Panc1 (cell line): ENCODE data around the gene IRF9.

Experiments
- CTCF ChIP-seq: fragments of 450-650 bp; IDR thresholded peaks from 2 replicates; pipeline ENCODE4 v1.5.1; 2017; ENCODE audit warnings: mild to moderate bottlenecking
- POLR2AphosphoS5 ChIP-seq: IDR thresholded peaks from 2 replicates; pipeline ENCODE4 v1.6.1; 2012; ENCODE audit warnings: mild to moderate bottlenecking, low read depth, low read length, moderate library complexity
- REST ChIP-seq, 2 experiments: IDR thresholded peaks; 2 replicates each; pipeline ENCODE4 v1.6.1; 2011 to 2012; ENCODE audit warnings: low read depth in 2 of 2, control low read depth in 1 of 2, low read length in 1 of 2, mild to moderate bottlenecking in 1 of 2, moderate library complexity in 1 of 2; ENCODE audit not compliant: insufficient read depth in 1 of 2
- SIN3A ChIP-seq: IDR thresholded peaks from 2 replicates; pipeline ENCODE4 v1.6.1; 2012; ENCODE audit warnings: low read depth, mild to moderate bottlenecking, low read length, moderate library complexity, borderline replicate concordance; ENCODE audit not compliant: insufficient read depth
- TCF7L2 ChIP-seq: IDR thresholded peaks from 2 replicates; pipeline ENCODE4 v1.6.1; 2011; ENCODE audit warnings: mild to moderate bottlenecking, low read depth, low read length, inconsistent platforms

GRCh38 chr14:24114532-24115421 lies 46.3 kb upstream of the IRF9 start, which contains the start of the genes DCAF11 and NRL:
- no peak for TF ChIP-seq CTCF
- TF ChIP-seq REST (IDR thresholded peaks at IDR 0.05; ENCODE audit: insufficient read depth in 1 of 2, low read depth in 2 of 2, low read length in 1 of 2): no peak
- peak; percentile 29; the same call in 1 of the 2 replicates for TF ChIP-seq TCF7L2
- TF ChIP-seq POLR2AphosphoS5: peak; percentile 65
- TF ChIP-seq SIN3A: peak; percentile 40; the same call in 1 of the 2 replicates
